ENCODE data around the gene CDH23.
A peak's percentile ranks its signal among the peaks of the same experiment; 100 is the strongest.

Gene CDH23

DNA sequence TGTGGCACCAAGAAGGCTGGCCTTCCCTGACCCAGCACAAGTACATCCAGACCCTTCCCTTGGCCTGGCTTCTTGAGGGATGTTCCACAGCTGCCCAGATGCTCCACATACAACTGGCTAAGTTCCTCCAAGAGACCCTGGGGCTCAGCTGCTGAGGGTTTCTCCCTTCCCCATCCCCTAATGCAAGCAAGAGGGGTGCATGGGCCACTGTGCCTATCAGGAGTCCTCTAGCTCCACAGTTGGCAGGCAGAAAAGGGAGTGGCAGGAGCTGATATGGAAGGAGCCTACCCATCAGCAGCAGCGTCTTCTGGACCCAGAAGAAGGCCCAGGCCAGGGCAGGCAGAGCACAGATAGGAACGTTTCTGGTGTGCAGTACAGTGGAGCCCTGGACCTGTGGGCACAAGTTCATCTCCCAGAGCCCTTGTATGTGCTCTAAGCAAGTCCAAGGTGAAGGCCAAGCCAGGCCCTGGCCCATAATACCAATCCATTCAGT is 350.4 kb downstream of the CDH23 start:
- no peak for DNase-seq

DNA sequence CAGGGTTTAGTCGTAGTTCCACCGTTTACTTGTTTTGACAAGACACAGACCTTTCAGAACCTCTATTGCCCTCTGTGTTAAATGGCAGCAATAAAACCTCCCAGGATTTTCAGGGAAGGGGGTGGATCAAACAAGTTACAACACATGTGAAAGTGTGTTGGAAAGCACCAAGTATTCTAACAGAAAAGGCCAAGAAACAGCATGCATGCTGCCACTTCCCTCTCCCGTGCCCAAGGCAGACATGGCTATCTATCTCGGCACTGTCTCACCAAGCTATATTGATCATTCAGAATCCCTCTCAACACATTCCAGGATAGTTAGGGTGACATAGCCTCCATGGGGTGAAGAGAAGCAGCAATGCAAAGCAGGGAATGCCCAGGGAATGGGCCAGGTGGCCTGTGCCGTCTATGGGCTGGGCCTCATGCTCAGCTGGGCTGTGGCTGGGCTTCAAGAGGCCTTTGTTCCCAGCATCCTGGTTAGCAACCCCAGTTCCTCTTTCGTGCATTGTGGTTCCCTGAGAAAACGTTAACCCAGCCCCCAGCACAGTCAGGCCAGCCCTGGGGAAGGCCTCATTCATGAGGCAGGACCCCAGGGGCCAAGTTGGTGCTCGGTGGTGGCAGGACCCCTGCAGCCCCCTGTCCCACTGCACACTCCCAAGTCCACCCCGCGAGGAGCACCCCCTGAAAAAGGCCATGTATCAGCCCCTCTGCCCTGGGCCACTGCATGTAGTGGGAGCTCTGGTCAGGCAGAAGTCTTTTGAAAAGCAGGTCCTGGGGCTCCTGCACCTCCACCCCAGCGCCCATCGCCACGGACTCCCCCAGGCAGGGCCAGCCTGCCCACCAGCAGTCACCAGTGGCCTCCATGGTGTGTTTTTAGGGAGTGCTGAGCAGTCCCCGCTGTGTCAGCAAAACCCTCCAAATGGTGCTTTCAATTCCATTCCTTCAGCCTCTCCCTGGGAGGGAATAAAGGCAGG is 351.1 kb downstream of the CDH23 start:
- DNase-seq: no peak

DNA sequence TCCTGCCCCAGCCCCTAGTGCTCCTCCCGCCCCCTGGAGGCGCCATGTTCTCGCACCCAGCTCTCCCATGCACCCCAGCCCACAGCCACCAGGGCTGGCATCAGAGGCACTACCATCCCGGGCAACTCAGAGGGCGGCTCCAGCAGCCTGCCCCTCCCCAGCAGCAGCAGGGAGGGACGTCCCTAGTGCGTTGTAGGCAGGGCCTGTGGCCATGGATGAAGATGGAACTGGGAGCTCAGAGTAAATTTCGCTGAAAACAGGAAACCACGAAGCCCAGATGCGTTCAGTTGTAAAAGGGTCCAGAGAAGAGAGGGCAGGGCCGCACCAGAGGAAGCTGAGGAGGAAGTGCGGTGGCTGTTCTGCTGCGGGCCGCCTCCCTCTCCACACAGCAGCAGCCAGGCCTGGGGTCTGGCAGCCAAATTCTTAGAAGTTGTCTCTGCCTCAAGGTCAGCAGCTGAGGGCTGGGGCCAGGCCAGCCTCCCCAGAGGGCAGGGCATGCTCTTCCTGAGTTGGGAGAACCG is 352.0 kb downstream of the CDH23 start:
- DNase-seq: peak; percentile 63

DNA sequence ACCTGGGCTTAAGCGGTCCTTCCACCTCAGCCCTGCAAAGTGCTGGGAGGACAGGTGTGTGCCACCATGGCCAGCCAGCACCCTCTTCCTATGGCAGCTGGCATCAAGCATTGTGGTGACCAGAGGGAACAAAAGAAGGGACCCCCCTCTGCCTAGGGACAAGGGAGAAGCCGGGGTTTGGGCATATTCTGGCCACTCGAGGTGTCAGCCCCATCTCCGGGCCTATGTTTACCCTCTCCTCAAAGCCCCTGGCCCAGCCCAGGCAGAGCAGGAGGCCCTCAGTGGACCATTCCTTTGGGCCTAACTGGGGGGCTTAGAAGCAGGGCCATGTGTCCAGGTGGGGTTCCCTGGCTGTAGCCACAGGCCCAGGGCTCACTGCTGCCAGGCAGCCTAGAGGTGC is 352.7 kb downstream of the CDH23 start:
- no peak for DNase-seq

DNA sequence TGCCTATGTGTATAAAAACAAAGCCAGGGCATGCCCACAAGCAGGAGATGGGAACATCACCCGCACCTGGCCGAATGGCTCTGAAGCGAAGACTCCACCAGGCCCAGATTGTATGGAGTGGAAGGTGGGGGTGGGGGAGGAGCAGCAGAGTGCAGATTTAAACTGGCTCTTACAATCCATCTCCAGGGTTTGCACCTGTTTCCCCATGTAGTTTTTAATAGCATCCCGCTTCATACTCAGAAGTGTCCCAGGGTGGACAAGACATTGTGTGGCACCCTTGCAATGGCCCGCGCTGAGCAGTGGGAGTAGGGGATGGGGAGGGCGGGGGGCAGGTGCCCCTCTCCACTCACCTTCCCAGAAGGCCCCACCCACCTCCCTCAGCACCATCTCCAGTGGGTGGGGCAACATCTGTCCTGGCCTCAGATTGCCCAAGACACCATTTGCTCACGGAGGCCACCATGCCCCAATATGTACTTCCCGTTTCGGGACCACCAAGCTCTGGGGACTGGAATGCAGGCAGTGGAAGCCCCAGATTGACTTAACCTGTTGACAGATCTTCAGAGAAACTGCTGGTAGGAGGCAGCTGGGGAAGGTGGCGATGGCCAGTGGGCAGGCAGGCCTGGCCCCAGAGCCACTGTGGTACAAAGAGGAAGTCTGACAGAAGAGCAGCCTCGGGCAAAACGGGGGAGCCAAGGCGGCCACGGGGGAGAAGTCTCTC is 353.6 kb downstream of the CDH23 start:
- DNase-seq: no peak

DNA sequence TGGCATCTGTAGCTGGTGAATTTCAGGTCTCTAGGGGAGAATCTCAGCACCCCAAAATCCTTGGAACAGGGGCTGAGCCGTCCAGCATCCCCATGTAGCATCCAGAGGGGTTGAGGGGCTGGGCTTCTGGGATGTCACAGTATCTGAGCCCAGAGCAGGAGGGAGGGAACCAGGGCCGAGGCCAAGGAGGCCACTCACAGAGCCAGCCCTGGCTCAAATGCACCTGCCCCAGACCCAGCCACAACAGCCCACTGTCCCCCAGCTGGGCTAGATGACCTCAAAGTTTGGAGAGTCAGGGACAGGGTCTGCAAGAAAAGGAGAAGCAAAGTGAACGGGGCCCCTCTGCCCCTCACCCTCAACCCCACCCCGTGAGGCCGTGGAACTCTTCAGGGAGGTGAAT is 354.3 kb downstream of the CDH23 start:
- DNase-seq: no peak

DNA sequence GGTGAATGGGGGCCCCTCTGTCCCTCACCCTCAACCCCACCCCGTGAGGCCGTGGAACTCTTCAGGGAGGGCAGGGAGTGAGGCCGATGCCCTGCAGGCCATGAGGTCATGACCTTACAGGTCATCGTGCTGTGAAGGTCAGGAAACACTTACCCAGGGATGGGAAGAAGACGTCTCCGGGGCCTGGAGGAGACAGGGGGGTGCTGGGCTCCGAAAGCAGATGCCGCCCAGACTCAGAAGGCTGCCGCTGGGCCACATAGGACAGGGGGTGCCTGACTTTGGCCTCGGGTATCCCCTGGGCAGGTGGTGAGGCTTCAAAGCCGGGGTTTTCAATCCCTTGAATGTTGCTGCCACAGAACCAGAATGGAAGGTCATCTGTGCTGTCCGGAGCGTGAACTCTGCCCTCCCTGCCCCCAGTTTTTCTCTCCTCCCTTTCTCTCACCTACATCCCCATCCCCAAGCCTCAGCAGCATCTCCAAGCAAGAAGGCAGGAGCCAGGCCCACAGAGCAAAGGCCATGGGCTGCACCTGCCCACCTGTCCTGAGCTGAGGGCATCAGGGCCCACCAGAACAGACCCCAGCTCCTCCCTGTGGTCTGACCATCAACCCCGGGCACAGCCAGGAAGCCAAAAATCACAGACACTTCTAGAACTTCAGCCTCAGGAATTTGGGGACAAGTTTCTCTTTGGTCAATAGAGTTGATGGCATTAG is 354.9 kb downstream of the CDH23 start:
- no peak for DNase-seq

DNA sequence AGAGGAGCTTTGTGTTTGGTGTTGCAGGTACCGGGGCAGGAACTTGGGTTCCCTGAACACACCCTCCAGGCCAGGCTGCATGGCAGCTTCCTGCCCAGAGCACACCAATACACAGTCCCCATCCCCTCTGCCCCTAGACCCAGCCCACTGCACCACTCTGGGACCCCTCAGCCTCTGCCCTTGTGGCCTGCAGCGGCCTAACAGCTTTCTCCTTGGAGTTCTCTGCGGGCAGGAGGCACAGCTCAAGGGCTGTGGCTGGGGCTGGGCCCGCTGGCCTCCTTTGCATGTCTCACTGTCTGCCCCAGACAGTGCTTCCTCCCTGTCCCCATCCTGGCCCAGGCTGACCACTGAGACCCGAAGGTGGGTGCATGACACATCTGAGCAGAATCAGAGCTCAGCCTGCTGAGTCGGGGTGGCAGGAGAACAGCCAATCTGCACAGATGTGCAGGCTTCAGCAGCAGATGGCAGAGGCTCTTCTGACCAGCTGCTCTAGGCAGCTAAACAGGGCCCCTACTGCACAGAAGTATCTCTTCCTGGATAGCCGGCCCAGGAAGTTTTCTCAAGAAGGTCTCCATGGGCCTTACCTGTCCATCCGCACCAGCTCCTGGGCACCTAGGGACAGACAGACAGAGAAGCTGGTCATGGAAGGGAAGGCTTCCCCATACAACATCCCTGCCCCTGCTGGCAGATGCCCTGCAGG is 355.8 kb downstream of the CDH23 start:
- no peak for DNase-seq

DNA sequence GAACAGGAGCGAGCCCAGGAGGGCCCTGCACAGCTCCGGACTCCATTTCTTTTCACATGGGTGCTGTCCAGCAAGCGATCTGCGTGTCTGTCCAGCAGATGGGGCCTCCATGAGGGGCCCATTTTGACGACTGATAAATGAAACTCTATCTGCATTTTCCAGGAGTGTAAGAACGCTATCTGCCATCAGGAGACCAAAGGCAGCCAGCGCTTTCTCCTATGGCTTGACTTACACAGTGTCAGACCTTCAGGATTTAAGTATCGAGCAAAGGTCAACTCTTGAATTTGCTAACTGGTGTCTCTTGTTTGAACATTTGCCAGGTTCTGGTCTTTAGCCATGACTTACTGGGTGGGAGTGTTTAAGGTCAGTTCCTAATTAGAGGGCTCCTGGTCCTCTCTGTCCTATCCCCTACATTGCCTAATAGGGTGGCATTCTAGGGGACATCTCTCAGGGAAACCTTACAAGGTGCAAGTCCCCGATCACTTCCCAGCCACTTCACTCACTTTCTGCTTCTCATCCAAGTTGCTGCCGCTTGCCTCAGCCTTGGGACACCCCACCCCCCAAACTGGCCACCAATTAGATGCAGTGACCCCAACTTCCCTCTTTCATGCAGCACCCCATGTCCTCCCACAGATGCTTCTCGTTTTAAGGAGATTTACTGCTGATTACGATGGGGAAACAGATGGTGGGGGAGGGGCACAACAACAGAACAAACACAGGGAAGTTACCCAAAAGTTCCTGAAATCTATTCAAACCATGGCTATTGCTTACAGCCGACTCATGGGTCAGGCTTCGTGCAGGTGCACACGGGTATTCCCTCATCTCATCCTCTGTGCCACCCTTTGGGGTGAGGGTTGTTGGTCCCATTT is 356.6 kb downstream of the CDH23 start:
- DNase-seq: no peak

DNA sequence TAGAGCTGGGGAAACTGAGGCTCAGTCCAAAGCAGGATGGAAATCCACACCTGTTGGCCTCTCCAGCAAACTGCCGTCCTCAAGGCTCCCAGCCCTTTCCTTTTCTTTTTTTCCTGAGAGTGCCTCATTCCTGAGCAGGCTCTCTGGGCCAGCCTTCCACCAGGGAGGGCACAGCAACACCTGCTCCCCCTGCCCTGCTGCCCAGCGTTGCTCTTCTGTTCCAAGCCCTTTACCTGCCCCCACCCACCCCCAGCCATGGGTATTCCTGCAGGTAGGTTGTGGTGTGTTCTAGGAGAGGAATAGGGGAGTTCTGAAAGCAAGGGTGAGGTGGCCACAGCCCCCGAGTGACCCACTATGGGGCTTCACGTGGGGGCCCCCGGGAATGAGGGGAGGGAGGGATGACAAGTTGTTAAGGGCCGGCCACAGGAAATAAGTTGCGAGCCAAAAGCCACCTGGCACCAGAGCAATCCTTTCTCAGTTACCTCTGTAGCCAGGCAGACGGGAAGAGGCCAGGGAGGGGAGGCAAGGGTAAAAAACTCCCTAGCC is 357.3 kb downstream of the CDH23 start:
- no peak for DNase-seq

DNA sequence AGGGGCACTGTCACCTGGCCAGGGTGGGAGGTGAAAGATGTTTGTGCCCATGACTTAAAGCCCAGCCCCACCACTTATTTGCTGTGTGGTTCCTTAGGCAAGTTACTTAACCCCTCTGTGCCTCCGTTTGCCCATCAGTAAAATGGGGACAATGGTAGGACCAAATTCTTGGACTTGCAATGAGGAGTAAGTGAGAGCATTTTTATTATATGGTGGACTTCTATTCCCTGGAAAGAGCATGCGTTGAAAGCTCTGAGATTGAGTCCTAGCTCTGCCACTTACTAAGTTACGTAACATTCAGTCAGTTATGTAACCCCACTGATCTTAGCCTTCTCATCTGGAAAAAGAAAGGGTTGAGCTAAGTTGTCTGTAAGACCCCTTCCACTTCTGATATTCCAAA is 357.8 kb downstream of the CDH23 start:
- DNase-seq: no peak

DNA sequence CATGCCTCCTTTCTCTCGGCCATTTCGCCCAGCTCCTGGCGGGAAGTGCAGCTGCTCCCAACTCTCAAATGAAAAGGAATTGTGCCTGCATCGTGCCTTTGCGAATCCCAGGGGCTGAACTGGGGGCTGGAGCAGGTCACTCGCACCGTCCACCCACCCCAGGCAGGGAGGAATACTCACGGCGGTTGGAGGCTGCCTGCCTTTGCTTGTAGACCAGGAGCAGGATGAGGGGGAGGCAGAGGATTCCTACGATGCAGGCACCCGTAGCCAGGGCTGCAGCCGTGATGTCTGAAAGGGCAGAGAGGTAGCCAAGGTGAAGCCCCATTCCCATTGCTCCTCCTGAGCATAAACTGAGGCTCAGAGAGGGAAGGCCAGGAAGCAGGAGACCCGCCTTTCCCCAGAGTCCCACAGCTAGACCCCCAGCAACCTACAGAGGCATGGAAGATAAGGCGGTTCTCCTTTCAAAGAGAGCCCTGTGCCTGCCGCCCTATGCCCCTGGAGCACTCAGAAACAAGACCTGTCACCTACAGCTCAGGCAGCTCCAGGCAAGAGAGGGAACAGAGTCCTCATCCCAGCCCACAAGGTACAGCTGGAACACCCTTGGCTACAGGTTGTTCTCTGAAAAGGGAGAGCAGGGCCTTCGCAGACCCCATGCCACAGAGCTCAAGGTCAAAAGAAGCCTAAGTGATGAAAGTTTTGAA is 358.6 kb downstream of the CDH23 start:
- DNase-seq: no peak

DNA sequence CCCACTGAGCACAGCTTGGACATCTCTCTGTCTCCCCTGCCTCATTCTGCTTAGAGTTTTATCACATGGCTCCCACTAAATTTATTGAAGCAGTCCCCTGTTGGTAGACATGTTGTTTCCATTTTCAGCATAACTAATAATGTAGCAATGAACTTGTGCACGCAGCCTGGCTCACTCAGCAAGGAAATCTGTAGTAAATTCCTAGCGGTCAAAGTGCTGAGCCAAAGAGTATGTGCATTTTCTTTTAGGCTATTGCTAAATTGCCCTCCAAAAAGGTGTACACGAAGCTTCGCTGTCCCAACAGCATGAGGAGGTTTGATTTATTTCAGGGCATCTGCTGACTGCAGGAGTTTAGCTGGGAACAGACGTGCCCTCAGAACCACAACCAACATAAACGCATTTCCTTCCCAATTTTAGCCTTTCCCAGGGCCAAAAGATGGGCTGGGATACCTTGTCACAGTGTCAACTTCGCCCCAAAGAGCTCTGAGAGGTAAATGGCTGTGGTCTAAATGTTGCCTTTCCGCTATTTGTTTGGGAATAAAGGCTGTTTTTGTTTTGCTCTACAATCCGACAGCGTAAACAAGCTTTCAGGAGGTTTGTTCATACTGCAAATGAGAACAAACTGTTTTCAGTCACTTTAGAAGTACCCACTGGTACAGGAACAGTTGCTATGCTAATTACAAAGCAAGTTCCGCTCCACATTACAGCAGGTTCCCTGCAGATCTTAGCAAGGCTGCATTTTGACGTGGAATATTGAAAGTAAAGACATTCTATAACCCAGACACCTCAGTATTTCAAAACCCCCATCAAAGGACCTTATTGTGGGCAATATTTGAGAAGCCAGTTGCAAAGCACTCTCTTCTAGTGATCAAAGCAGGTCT is 359.8 kb downstream of the CDH23 start:
- no peak for DNase-seq

DNA sequence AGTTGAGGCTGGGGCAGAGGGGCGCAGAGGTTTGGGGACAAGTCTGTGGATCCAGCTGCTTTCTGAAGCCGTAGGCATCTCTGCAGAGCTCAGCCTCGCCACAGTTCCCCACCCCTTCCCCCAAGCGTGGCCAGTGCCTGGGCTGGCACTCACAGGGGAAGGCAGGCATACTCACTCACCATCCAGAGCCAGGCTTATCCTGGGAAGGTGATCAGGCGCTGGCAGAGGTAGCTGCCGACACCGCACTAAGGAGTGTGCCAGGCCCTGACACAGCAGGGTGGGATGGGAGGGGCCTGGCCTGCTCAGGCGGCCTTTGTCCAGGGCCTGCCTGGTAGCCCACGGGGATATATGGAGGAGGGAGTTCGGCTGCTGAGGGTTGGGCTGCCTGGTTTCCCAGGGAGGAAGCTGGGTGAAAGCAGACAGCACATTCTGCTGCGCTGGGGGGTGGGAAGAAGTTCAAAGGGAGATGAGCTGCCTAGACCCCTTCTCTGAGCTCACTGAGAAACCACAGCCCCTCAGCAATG is 360.7 kb downstream of the CDH23 start:
- DNase-seq: no peak

DNA sequence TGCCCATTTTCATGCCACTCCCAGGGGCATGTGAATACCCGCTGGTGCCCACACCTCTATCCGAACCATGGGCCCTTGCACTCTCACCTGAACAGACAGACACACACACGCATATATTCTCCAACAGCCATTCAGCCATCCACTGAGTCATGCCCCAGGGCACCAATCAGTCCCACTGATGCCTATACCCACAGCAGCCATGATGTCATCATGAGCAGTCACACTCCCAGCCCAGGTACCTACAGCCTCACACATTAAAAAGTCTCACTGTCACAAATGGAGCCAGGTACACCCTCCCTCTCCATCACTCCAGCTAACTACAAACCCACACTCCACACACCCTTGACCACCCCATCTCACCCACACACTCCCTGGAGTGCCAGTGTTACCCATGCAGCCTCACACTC is 364.4 kb downstream of the CDH23 start:
- no peak for DNase-seq

DNA sequence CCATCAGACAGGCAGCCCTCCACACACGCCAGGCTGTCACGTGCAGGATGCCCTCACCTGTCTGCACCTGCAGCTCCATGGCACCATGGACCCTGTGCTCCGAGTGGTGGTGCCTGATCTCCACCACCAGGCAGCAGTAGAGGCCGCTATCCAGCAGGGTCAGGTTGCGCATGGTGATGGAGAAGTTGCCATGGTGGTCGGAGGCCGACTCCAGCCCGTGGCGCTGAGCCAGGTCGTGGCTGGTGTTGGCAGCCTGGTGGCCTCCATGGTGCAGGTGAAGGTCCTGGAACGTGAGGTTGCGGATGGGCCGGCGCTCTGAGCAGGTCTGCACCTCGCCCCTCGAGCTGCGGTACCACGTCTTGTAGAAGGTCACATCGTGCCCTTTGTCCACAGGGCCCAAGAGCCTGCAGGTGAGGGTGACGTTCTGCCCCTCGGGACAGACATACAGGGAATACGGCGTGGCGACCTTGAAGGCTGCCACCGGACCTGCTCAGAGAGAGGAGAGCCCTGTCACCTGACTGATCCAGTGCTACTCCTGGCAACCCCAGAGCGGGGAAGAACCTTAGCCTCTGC is 364.9 kb downstream of the CDH23 start:
- DNase-seq: no peak

DNA sequence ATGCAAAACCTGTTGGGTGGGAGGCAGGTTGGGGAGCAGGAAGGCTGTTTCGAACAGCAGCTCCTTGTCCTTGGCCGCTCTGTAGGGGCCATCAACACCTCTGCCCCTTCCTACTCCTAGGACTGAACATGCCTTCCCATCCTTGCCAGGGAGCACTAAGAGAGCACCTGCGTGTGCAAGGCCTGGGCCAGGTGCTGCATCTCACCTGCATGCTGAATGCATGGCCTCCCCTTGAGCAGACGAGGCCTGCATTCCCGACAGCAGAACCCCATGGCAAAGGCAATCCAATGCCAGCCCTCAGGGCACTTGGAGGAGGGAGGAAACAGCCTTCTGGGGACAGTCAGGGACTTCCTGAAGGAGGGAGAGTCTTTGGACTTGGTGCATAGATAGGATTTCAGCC is 365.6 kb downstream of the CDH23 start:
- no peak for DNase-seq

DNA sequence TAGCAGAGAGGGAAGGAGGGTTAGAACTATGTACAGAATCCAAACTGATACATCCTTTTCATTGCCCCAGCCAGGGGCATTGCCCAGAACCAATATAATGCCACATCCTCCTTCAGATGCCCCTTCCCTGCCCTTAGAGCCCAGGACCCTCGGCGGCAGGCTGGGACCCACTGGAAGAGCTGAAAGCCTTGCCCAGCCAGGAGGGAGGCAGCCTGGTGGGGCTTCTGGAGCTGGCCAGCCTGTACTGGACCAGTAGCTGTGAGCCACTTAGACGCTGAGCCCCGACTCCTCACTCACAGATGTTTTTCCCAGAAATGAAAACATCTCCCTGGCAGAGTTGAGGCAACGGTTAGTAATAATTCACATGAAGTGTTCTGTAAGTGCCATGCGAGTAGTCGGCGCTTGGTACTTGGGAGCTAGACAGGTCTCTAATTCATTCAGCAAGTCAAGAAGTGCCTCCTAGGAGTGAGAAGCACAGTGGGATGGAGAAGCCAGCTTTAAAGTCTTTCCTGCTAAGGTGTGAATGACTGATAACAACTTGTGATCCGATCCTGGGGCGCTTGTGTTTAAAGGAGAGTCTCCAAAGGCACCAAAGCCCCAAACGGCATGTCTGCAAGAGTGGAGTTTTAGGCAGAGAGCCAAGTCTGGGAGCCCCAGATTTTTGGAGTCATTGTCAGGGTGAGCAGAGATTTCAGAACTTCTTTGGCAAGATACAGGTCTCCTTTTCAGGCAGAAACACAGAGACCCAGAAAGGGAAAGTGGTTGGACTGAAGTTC is 366.8 kb downstream of the CDH23 start:
- DNase-seq: no peak
